ENCODE data around the gene PRX. TPM values are rescaled to one million over a fixed set of nuclear protein-coding genes. Genes with fewer than 3 reads are reported as not detected.

Gene PRX
- total RNA-seq, 1 experiment from 2014 or later: 2.2 TPM

- H3K9ac ChIP-seq (ENCODE audit: low read length): no peak overlapping the region
- POLR2A ChIA-PET (ENCODE audit: unreplicated experiment): no interaction called here
- no peaks in the 10 kb centered on the region for H3K79me2 ChIP-seq (ENCODE audit: low read length)
- no peaks in the 10 kb centered on the region for H3K36me3 ChIP-seq (ENCODE audit: low read depth, low read length)
- H2AFZ ChIP-seq (ENCODE audit: low read length): no peak overlapping the region
- H4K20me1 ChIP-seq (ENCODE audit: low read length): no peaks in the 10 kb centered on the region
- TF ChIP-seq CTCF (conservative IDR thresholded peaks at IDR 0.05; ENCODE audit: low read depth, low read length): no peak
- no peak for TF ChIP-seq EZH2 (IDR thresholded peaks at IDR 0.05; ENCODE audit: low read length, unreplicated experiment)
- no peak for TF ChIP-seq EZH2phosphoT487 (IDR thresholded peaks at IDR 0.05; ENCODE audit: borderline replicate concordance, low read length)
- DNase-seq: no peak
- no peak overlapping the region for H3K4me3 ChIP-seq (ENCODE audit: low read length)
- no peak overlapping the region for H3K4me2 ChIP-seq (ENCODE audit: low read length)
- no peak overlapping the region for H3K27ac ChIP-seq (ENCODE audit: low read length)
- no peaks in the 10 kb centered on the region for H3K27me3 ChIP-seq (ENCODE audit: low read length)
- intact Hi-C loops (cut with micrococcal nuclease): no loop called here
- no peaks in the 10 kb centered on the region for H3K9me2 ChIP-seq (replicated peaks; ENCODE audit: low read length)
- H3K9me3 ChIP-seq (ENCODE audit: low read length): no peaks in the 10 kb centered on the region
- BruUV-seq (replicated peaks): no TSS peak
- CTCF ChIA-PET: no interaction called here
- ATAC-seq: no peak
- peaks cover 4% of the 10 kb centered on the region; the same call in 1 of the 2 replicates for H3K4me1 ChIP-seq (ENCODE audit: insufficient read depth, low read length)
- H3F3A ChIP-seq (ENCODE audit: low read length, unreplicated experiment): no peaks in the 10 kb centered on the region
These were observed 12.6 kb downstream of the PRX start for GRCh38 chr19:40400559-40400958.

GRCh38 chr19:40398417-40399131 lies 14.6 kb downstream of the PRX start:
- Histone ChIP-seq H3K9me2 (replicated peaks; ENCODE audit: low read length) (no peaks in the 10 kb centered on the region), H3K79me2 (ENCODE audit: low read length) (no peaks in the 10 kb centered on the region), H3K9me3 (ENCODE audit: low read length) (no peaks in the 10 kb centered on the region), H3K9ac (ENCODE audit: low read length) (no peak overlapping the region), H4K20me1 (ENCODE audit: low read length) (no peaks in the 10 kb centered on the region), H3F3A (ENCODE audit: low read length, unreplicated experiment) (no peaks in the 10 kb centered on the region), H3K4me1 (ENCODE audit: insufficient read depth, low read length) (peaks cover 4% of the 10 kb centered on the region; the same call in 1 of the 2 replicates), H3K36me3 (ENCODE audit: low read depth, low read length) (no peaks in the 10 kb centered on the region), H2AFZ (ENCODE audit: low read length) (no peak overlapping the region), H3K4me3 (ENCODE audit: low read length) (no peak overlapping the region), H3K27ac (ENCODE audit: low read length) (no peak overlapping the region), H3K27me3 (ENCODE audit: low read length) (no peaks in the 10 kb centered on the region), H3K4me2 (ENCODE audit: low read length) (no peak overlapping the region)
- ChIA-PET CTCF (no interaction called here), POLR2A (ENCODE audit: unreplicated experiment) (no interaction called here)
- TF ChIP-seq EZH2phosphoT487 (IDR thresholded peaks at IDR 0.05; ENCODE audit: borderline replicate concordance, low read length) (no peak), CTCF (conservative IDR thresholded peaks at IDR 0.05; ENCODE audit: low read depth, low read length) (no peak), EZH2 (IDR thresholded peaks at IDR 0.05; ENCODE audit: low read length, unreplicated experiment) (no peak)
- no TSS peak for BruUV-seq (replicated peaks)
- DNase-seq: no peak
- no peak for ATAC-seq
- intact Hi-C loops (cut with micrococcal nuclease): no loop called here

- CTCF ChIA-PET: no interaction called here
- TF ChIP-seq EZH2phosphoT487 (IDR thresholded peaks at IDR 0.05; ENCODE audit: borderline replicate concordance, low read length) (no peak), CTCF (conservative IDR thresholded peaks at IDR 0.05; ENCODE audit: low read depth, low read length) (no peak), EZH2 (IDR thresholded peaks at IDR 0.05; ENCODE audit: low read length, unreplicated experiment) (no peak)
- no peak overlapping the region for H2AFZ ChIP-seq (ENCODE audit: low read length)
These were observed 15.6 kb downstream of the PRX start for GRCh38 chr19:40397568-40397906.

More at GRCh38 chr19:40397568-40397906, 15.6 kb downstream of the PRX start:
- no TSS peak for BruUV-seq (replicated peaks)
- Histone ChIP-seq H3F3A (ENCODE audit: low read length, unreplicated experiment) (no peaks in the 10 kb centered on the region), H3K36me3 (ENCODE audit: low read depth, low read length) (no peaks in the 10 kb centered on the region), H3K9me2 (replicated peaks; ENCODE audit: low read length) (no peaks in the 10 kb centered on the region), H3K4me2 (ENCODE audit: low read length) (no peak overlapping the region), H3K4me1 (ENCODE audit: insufficient read depth, low read length) (peaks cover 7% of the 10 kb centered on the region; the same call in 1 of the 2 replicates), H3K9me3 (ENCODE audit: low read length) (no peaks in the 10 kb centered on the region), H3K4me3 (ENCODE audit: low read length) (no peak overlapping the region), H3K79me2 (ENCODE audit: low read length) (no peaks in the 10 kb centered on the region), H3K27ac (ENCODE audit: low read length) (no peak overlapping the region), H4K20me1 (ENCODE audit: low read length) (no peaks in the 10 kb centered on the region), H3K9ac (ENCODE audit: low read length) (no peak overlapping the region), H3K27me3 (ENCODE audit: low read length) (no peaks in the 10 kb centered on the region)
- POLR2A ChIA-PET (ENCODE audit: unreplicated experiment): no interaction called here
- intact Hi-C loops (cut with micrococcal nuclease): no loop called here
- DNase-seq (no peak), ATAC-seq (no peak)
